ENCODE data around the gene ARNT2.

Gene ARNT2

DNA sequence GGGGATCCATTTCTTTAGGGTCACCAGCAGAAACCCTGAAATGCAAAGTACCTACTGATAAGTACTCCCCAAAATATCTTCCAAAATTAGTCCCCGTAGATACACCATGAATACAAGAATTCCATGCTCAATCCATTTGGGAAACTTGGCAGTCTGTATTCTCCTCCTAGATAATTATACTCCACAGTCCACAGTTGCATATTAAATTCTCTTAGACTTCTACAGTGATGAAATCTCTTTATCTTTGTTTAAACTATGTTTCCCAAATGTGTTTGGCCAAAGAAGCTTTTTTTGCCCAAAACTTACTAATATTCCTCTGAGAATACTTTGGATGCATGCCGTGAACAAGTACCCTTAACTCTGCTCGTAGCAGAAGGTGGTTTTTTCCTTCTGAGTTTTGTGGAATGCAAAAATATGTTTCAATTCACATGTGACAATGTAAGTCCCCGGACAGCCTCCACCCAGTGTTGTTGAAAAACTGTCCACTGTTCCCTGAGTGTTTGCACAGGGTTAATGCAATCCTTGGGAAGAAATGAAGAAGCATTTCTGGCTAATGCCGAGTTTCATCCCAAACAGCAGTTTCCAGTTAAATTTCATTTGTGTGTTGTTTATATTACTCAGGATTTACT is 126.7 kb downstream of the ARNT2 start:
- no peaks in the 10 kb centered on the region for H3K27me3 ChIP-seq (ENCODE audit: insufficient read depth, low read depth)
- H3K4me3 ChIP-seq (IDR thresholded peaks at IDR 0.05; ENCODE audit: insufficient read depth, low read depth, low read length): no peak overlapping the region
- H2AFZ ChIP-seq (ENCODE audit: low read depth): no peak overlapping the region
- H3K4me1 ChIP-seq (ENCODE audit: low read depth, poor library complexity, severe bottlenecking): no peaks in the 10 kb centered on the region
- H3K79me2 ChIP-seq (ENCODE audit: insufficient read depth, low read depth): no peaks in the 10 kb centered on the region
- no peak overlapping the region for H3K9ac ChIP-seq
- no peak overlapping the region for H3K4me2 ChIP-seq
- H3K36me3 ChIP-seq (ENCODE audit: insufficient read depth): no peaks in the 10 kb centered on the region
- TF ChIP-seq, protein P1, sequence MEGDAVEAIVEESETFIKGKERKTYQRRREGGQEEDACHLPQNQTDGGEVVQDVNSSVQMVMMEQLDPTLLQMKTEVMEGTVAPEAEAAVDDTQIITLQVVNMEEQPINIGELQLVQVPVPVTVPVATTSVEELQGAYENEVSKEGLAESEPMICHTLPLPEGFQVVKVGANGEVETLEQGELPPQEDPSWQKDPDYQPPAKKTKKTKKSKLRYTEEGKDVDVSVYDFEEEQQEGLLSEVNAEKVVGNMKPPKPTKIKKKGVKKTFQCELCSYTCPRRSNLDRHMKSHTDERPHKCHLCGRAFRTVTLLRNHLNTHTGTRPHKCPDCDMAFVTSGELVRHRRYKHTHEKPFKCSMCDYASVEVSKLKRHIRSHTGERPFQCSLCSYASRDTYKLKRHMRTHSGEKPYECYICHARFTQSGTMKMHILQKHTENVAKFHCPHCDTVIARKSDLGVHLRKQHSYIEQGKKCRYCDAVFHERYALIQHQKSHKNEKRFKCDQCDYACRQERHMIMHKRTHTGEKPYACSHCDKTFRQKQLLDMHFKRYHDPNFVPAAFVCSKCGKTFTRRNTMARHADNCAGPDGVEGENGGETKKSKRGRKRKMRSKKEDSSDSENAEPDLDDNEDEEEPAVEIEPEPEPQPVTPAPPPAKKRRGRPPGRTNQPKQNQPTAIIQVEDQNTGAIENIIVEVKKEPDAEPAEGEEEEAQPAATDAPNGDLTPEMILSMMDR (conservative IDR thresholded peaks at IDR 0.05; ENCODE audit: low read depth, low read length): no peak
- H3K27ac ChIP-seq: no peak overlapping the region
- no peaks in the 10 kb centered on the region for H4K20me1 ChIP-seq (ENCODE audit: insufficient read depth)

DNA sequence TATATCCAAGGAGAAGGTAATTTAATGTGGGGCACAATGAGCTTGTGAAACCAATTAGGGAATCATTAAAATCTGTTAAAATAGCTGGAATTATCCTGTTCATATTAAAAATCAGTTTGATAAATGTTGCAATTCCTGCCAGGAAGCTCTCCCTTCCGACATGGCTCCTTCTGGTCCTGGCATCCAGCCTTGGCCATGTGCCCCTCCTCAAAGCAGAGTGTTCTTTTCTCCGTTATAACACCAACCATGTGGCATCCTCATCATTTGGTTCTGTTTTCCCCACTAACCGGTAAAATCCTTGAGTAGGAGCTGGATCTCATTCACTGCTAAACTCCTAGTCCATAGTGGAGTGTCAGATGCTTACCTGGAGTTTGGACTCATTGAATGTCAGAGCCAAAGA is 127.2 kb downstream of the ARNT2 start:
- H4K20me1 ChIP-seq (ENCODE audit: insufficient read depth): no peaks in the 10 kb centered on the region
- H3K36me3 ChIP-seq (ENCODE audit: insufficient read depth): no peaks in the 10 kb centered on the region
- no peak overlapping the region for H3K27ac ChIP-seq
- no peaks in the 10 kb centered on the region for H3K27me3 ChIP-seq (ENCODE audit: insufficient read depth, low read depth)
- no peaks in the 10 kb centered on the region for H3K4me1 ChIP-seq (ENCODE audit: low read depth, poor library complexity, severe bottlenecking)
- no peaks in the 10 kb centered on the region for H3K79me2 ChIP-seq (ENCODE audit: insufficient read depth, low read depth)
- H3K9ac ChIP-seq: no peak overlapping the region
- no peak overlapping the region for H2AFZ ChIP-seq (ENCODE audit: low read depth)
- H3K4me2 ChIP-seq: no peak overlapping the region
- H3K4me3 ChIP-seq (IDR thresholded peaks at IDR 0.05; ENCODE audit: insufficient read depth, low read depth, low read length): no peak overlapping the region
- TF ChIP-seq, protein P1 (conservative IDR thresholded peaks at IDR 0.05; ENCODE audit: low read depth, low read length): no peak

DNA sequence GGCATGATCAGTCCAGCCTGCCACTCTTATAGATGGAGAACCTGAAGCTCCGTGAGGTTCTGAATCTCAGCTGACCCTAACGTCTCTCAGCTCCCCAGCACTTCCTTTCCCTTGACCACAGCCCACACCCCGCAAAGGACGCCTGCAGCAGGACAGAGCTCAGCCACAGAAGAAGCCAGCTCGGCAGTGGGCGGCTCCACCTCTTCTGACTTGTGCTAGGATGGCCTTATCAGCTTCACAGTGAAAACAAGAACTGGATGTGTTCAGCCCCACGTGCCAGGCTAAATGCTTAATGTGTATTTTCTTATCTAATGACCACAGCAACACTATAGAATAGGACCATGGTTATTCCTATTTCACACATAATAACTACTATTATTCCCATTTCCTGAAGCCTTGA is 127.6 kb downstream of the ARNT2 start:
- Histone ChIP-seq H3K79me2 (ENCODE audit: insufficient read depth, low read depth) (no peaks in the 10 kb centered on the region), H3K4me1 (ENCODE audit: low read depth, poor library complexity, severe bottlenecking) (no peaks in the 10 kb centered on the region), H3K4me3 (IDR thresholded peaks at IDR 0.05; ENCODE audit: insufficient read depth, low read depth, low read length) (no peak overlapping the region), H3K36me3 (ENCODE audit: insufficient read depth) (no peaks in the 10 kb centered on the region), H4K20me1 (ENCODE audit: insufficient read depth) (no peaks in the 10 kb centered on the region), H2AFZ (ENCODE audit: low read depth) (no peak overlapping the region), H3K9ac (no peak overlapping the region), H3K27me3 (ENCODE audit: insufficient read depth, low read depth) (no peaks in the 10 kb centered on the region), H3K27ac (no peak overlapping the region), H3K4me2 (no peak overlapping the region)
- TF ChIP-seq, protein P1 (conservative IDR thresholded peaks at IDR 0.05; ENCODE audit: low read depth, low read length): no peak

DNA sequence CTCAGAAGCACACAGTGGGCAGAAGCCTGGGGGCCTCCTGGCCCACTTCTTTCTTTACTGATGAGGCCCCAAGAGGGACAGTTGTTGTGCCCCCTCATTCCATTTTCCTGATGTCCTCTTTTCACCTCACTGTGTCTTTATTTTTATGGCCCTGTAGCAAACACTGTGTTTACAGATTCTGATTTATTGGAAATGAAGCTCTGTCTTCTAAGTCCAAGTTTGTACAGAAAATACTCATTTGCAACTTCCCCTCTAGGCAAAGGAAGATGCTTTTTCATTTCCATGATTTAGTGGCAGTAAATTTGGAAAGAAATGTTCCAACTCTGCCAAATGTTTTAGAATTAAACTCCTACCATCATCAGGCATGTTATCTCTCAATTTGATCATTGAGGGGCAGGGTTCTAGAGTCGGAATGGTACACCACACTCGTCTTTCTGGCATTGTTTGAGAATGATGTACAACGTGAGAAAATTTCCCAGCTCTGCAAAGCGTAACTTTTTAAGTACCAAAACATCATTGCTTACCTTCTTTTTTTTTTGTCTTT is 129.7 kb downstream of the ARNT2 start:
- Histone ChIP-seq H3K36me3 (ENCODE audit: insufficient read depth) (no peaks in the 10 kb centered on the region), H4K20me1 (ENCODE audit: insufficient read depth) (no peaks in the 10 kb centered on the region), H3K27me3 (ENCODE audit: insufficient read depth, low read depth) (no peaks in the 10 kb centered on the region), H3K9ac (no peak overlapping the region), H3K4me1 (ENCODE audit: low read depth, poor library complexity, severe bottlenecking) (no peaks in the 10 kb centered on the region), H3K4me3 (IDR thresholded peaks at IDR 0.05; ENCODE audit: insufficient read depth, low read depth, low read length) (no peak overlapping the region), H3K27ac (no peak overlapping the region), H3K4me2 (no peak overlapping the region), H2AFZ (ENCODE audit: low read depth) (no peak overlapping the region), H3K79me2 (ENCODE audit: insufficient read depth, low read depth) (no peaks in the 10 kb centered on the region)
- TF ChIP-seq, protein P1 (conservative IDR thresholded peaks at IDR 0.05; ENCODE audit: low read depth, low read length): no peak

All from KMS-11 (cell line).